Colonic mucosa (tissue), 4 donors: Measurements from ENCODE around the gene TNFAIP8. TPM values are rescaled to one million over a fixed set of nuclear protein-coding genes. Genes with fewer than 3 reads are reported as not detected.

Experiments used
- DNase-seq: peaks from one replicate; pipeline ENCODE4 v3.0.0-alpha.2; 2020
- H3K27ac ChIP-seq: fragments of 200-600 bp; one replicate; pipeline ENCODE4 v1.8.0; 2021
- H3K27me3 ChIP-seq: fragments of 200-600 bp; one replicate; pipeline ENCODE4 v1.8.0; 2021
- H3K36me3 ChIP-seq: fragments of 200-600 bp; one replicate; pipeline ENCODE4 v1.8.0; 2021
- H3K4me1 ChIP-seq: fragments of 200-600 bp; one replicate; pipeline ENCODE4 v1.8.0; 2021; ENCODE audit warnings: mild to moderate bottlenecking
- H3K4me3 ChIP-seq: fragments of 200-600 bp; one replicate; pipeline ENCODE4 v1.8.0; 2021
- H3K9ac ChIP-seq, 2 donors: one replicate each; pipeline ENCODE4 v1.7.0; 2013; ENCODE audit warnings: control low read depth in 2 of 2, low read depth in 2 of 2, low read length in 2 of 2
- H3K9me3 ChIP-seq: fragments of 200-600 bp; one replicate; pipeline ENCODE4 v1.8.0; 2021
- CTCF ChIP-seq: fragments of 200-600 bp; IDR thresholded peaks from one replicate; pipeline ENCODE4 v1.8.0; 2022; ENCODE audit warnings: antibody characterized with exemption, mild to moderate bottlenecking
- intact Hi-C: fragments of 100-400 bp; cut with DNase I; formaldehyde crosslinking; loops from one replicate; pipeline ENCODE4 v1.14.1; 2022
- total RNA-seq, 2 donors: library from RNA; stranded (reverse); fragmentation: NEBNext Ultra II Directional in 1 of 2; extraction: Animal tissue kit (Norgen Biotek cat#: 25700) in 1 of 2; gene quantifications; one replicate each; pipeline ENCODE4 v1.2.1, GENCODE V29; 2021
- donor health status: healthy.
- donor health status: DM: no; HTN: no; CAD: no.
- donor health status: DM: no; HTN: no; CAD: no.

TNFAIP8 gene
- total RNA-seq, 2 donors from 2014 or later, result 11.0 to 12.7 TPM

- no peak for DNase-seq
- Histone ChIP-seq H3K27me3 (no peaks in the 10 kb centered on the region), H3K27ac (no peak overlapping the region), H3K36me3 (no peaks in the 10 kb centered on the region), H3K9ac (peak overlapping the region in 1 of 2 donors; percentile 6), H3K4me3 (no peak overlapping the region), H3K4me1 (no peaks in the 10 kb centered on the region), H3K9me3 (no peaks in the 10 kb centered on the region)
- no peak for TF ChIP-seq CTCF
- intact Hi-C loops, result no loop called here
Observed at GRCh38 chr5:119385136-119385535, 29.3 kb downstream of the TNFAIP8 start.

GRCh38 chr5:119385536-119386128, 29.8 kb downstream of the TNFAIP8 start:
- no peaks in the 10 kb centered on the region for H3K27me3 ChIP-seq
- no peaks in the 10 kb centered on the region for H3K36me3 ChIP-seq
- DNase-seq, result no peak
- intact Hi-C loops, result no loop called here
- H3K4me3 ChIP-seq, result no peak overlapping the region
- no peak overlapping the region for H3K27ac ChIP-seq
- H3K9ac ChIP-seq, result no peak overlapping the region
- H3K4me1 ChIP-seq, result no peaks in the 10 kb centered on the region
- TF ChIP-seq CTCF, result no peak
- no peaks in the 10 kb centered on the region for H3K9me3 ChIP-seq

GRCh38 chr5:119386596-119387344, 31.0 kb downstream of the TNFAIP8 start:
- Histone ChIP-seq H3K36me3 (no peaks in the 10 kb centered on the region), H3K9me3 (no peaks in the 10 kb centered on the region), H3K4me1 (no peaks in the 10 kb centered on the region), H3K4me3 (no peak overlapping the region), H3K9ac (no peak overlapping the region), H3K27me3 (no peaks in the 10 kb centered on the region), H3K27ac (no peak overlapping the region)
- DNase-seq, result no peak
- TF ChIP-seq CTCF, result no peak
- intact Hi-C loops, result no loop called here

GRCh38 chr5:119387945-119388618, 32.3 kb downstream of the TNFAIP8 start:
- H3K27me3 ChIP-seq, result no peaks in the 10 kb centered on the region
- H3K9me3 ChIP-seq, result no peaks in the 10 kb centered on the region
- no peaks in the 10 kb centered on the region for H3K4me1 ChIP-seq
- H3K27ac ChIP-seq, result no peak overlapping the region
- intact Hi-C loops, result no loop called here
- no peak overlapping the region for H3K4me3 ChIP-seq
- H3K9ac ChIP-seq, result no peak overlapping the region
- DNase-seq, result no peak
- no peak for TF ChIP-seq CTCF
- no peaks in the 10 kb centered on the region for H3K36me3 ChIP-seq

GRCh38 chr5:119388619-119389190, 32.9 kb downstream of the TNFAIP8 start:
- Histone ChIP-seq H3K36me3 (no peaks in the 10 kb centered on the region), H3K9me3 (no peaks in the 10 kb centered on the region), H3K27me3 (no peaks in the 10 kb centered on the region), H3K4me1 (no peaks in the 10 kb centered on the region), H3K27ac (no peak overlapping the region), H3K4me3 (no peak overlapping the region), H3K9ac (no peak overlapping the region)
- intact Hi-C loops, result no loop called here
- TF ChIP-seq CTCF, result no peak
- no peak for DNase-seq
